HepG2 (cell line): Measurements from ENCODE around the gene SULT1A3. TPM values are rescaled to one million over a fixed set of nuclear protein-coding genes. Genes with fewer than 3 reads are reported as not detected.
A peak's percentile ranks its signal among the peaks of the same experiment; 100 is the strongest.

Experiments
- ATAC-seq: fragments of 200-7000 bp; cut with Tn5 transposase; 3 replicates; pipeline ENCODE4 v1.9.1; 2020; ENCODE audit warnings: mild to moderate bottlenecking, moderate library complexity
- BruUV-seq: library from RNA; stranded (reverse); fragments of 400-500 nt; replicated peaks from 2 replicates; lab custom pipeline; 2021; lab: Mats Ljungman, UMichigan
- CTCF ChIA-PET: fragments of 300-600 bp; formaldehyde crosslinking; extraction: SDS; loops from one replicate; lab custom pipeline; 2021; ENCODE audit warnings: low total read pairs, inconsistent platforms, low intra/inter-chr PET ratio; lab: Yijun Ruan, JAX
- POLR2A ChIA-PET: fragments of 350-600 bp; sonication (Branson Sonifier 250); formaldehyde crosslinking; loops from one replicate; lab custom pipeline; 2020; ENCODE audit warnings: antibody characterized with exemption, inconsistent platforms; lab: Yijun Ruan, JAX
- DNase-seq: peaks from one replicate; pipeline ENCODE4 v3.0.0-alpha.2; 2015; ENCODE audit warnings: low spot score
- FAIRE-seq: peaks from 3 replicates; lab custom pipeline; 2011; peaks lifted over from hg19 to GRCh38; lab: Jason Lieb, UNC
- H2AFZ ChIP-seq: one replicate; pipeline ENCODE4 v1.6.1; 2011; ENCODE audit warnings: low read length, inconsistent platforms
- H3K27ac ChIP-seq: fragments of 300-600 bp; 3 replicates; pipeline ENCODE4 v1.8.0; 2011; ENCODE audit warnings: mixed run types, mild to moderate bottlenecking, mixed read lengths, low read length, inconsistent platforms; ENCODE audit not compliant: insufficient read depth; ENCODE audit errors: extremely low read length
- H3K27me3 ChIP-seq, 2 experiments: fragments of 200-600 bp in 1 of 2; 2 replicates in 1 of 2; 3 replicates in 1 of 2; pipeline versions ENCODE4 v1.6.0 to v1.8.0; 2011; ENCODE audit warnings: low read length in 2 of 2, mild to moderate bottlenecking in 2 of 2, moderate library complexity in 2 of 2, inconsistent platforms in 1 of 2; ENCODE audit not compliant: insufficient read depth in 2 of 2, control insufficient read depth in 1 of 2
- H3K36me3 ChIP-seq, 2 experiments: fragments of 200-600 bp in 1 of 2; replicated peaks in 1 of 2; 2 replicates in 1 of 2; 3 replicates in 1 of 2; pipeline versions ENCODE4 v1.5.1 to v1.8.0; 2011; ENCODE audit warnings: low read length in 2 of 2, inconsistent platforms in 1 of 2; ENCODE audit not compliant: insufficient read depth in 2 of 2, control insufficient read depth in 1 of 2
- H3K4me1 ChIP-seq: 2 replicates; pipeline ENCODE4 v1.5.1; 2012; ENCODE audit warnings: low read length, inconsistent platforms; ENCODE audit not compliant: insufficient read depth
- H3K4me2 ChIP-seq: 2 replicates; pipeline ENCODE4 v1.6.0; 2011; ENCODE audit warnings: low read depth, low read length, inconsistent platforms
- H3K4me3 ChIP-seq, 3 experiments: fragments of 200-600 bp in 1 of 3; sonication (generic), shearing (Covaris generic) in 1 of 3; replicated peaks in 1 of 3; 2 replicates each; pipeline ENCODE4 v1.5.1; 2011 to 2016; ENCODE audit warnings: low read length in 3 of 3, inconsistent platforms in 2 of 3, low read depth in 2 of 3, mild to moderate bottlenecking in 2 of 3, control low read depth in 1 of 3, mixed read lengths in 1 of 3; ENCODE audit not compliant: insufficient read depth in 1 of 3
- H3K79me2 ChIP-seq: one replicate; pipeline ENCODE4 v1.6.1; 2011; ENCODE audit warnings: low read length, inconsistent platforms; ENCODE audit not compliant: insufficient read depth
- H3K9ac ChIP-seq: 2 replicates; pipeline ENCODE4 v1.6.0; 2011; ENCODE audit warnings: mild to moderate bottlenecking, low read depth, low read length, inconsistent platforms; ENCODE audit not compliant: insufficient read depth
- H3K9me3 ChIP-seq: 2 replicates; pipeline ENCODE4 v1.5.1; 2012; ENCODE audit warnings: mild to moderate bottlenecking, low read length
- H4K20me1 ChIP-seq: 2 replicates; pipeline ENCODE4 v1.6.0; 2011; ENCODE audit warnings: inconsistent platforms, mild to moderate bottlenecking, low read length, moderate library complexity; ENCODE audit not compliant: insufficient read depth
- CEBPB ChIP-seq: IDR thresholded peaks from 2 replicates; pipeline ENCODE4 v1.6.1; 2011; ENCODE audit warnings: low read depth, low read length, improper control_type of control experiment, borderline replicate concordance
- DPF2 ChIP-seq: sonication (generic); formaldehyde crosslinking; IDR thresholded peaks from 2 replicates; pipeline ENCODE4 v1.4.0; 2020; ENCODE audit warnings: mild to moderate bottlenecking, low read depth, missing genetic modification reagents, borderline replicate concordance
- EEA1 ChIP-seq: sonication (generic); formaldehyde crosslinking; IDR thresholded peaks from 2 replicates; pipeline ENCODE4 v1.5.1; 2020; ENCODE audit warnings: mild to moderate bottlenecking, missing genetic modification reagents, borderline replicate concordance
- FOXM1 ChIP-seq: sonication (generic); formaldehyde crosslinking; IDR thresholded peaks from 2 replicates; pipeline ENCODE4 v1.5.0; 2020; ENCODE audit warnings: missing genetic modification reagents
- REXO4 ChIP-seq: sonication (generic); formaldehyde crosslinking; IDR thresholded peaks from 2 replicates; pipeline ENCODE4 v1.8.0; 2022; ENCODE audit warnings: missing genetic modification reagents, mild to moderate bottlenecking, borderline replicate concordance
- ZBTB1 ChIP-seq: sonication (generic); formaldehyde crosslinking; IDR thresholded peaks from 2 replicates; pipeline ENCODE4 v1.4.0; 2020; ENCODE audit warnings: missing genetic modification reagents, borderline replicate concordance
- ZC3H13 ChIP-seq: sonication (generic); formaldehyde crosslinking; IDR thresholded peaks from 2 replicates; pipeline ENCODE4 v1.8.1; 2023; ENCODE audit warnings: mild to moderate bottlenecking, missing genetic modification reagents, moderate library complexity
- ZNF460 ChIP-seq: sonication (generic); formaldehyde crosslinking; IDR thresholded peaks from 2 replicates; pipeline ENCODE4 v1.5.1; 2020; ENCODE audit warnings: missing genetic modification reagents, mild to moderate bottlenecking, borderline replicate concordance
- ZNF780A ChIP-seq: sonication (generic); formaldehyde crosslinking; IDR thresholded peaks from 2 replicates; pipeline ENCODE4 v1.8.0; 2022; ENCODE audit warnings: mild to moderate bottlenecking, missing genetic modification reagents, moderate library complexity
- ZNF816 ChIP-seq: sonication (generic); formaldehyde crosslinking; IDR thresholded peaks from 2 replicates; pipeline ENCODE4 v1.8.0; 2022; ENCODE audit warnings: missing genetic modification reagents, mild to moderate bottlenecking, borderline replicate concordance
- WGBS: methylation state at CpG from one replicate; pipeline ENCODE4 v1.1.6; 2017; ENCODE audit warnings: low lambda C conversion rate; 5-methylcytosine and 5-hydroxymethylcytosine counted together
- in situ Hi-C: cut with HindIII; loops from 2 replicates; pipeline ENCODE4 v1.10.0; 2017; ENCODE audit warnings: low pct_unique_long_range_greater_than_20kb; ENCODE audit not compliant: extremely low pct_ligation_motif_present
- intact Hi-C: fragments of 100-400 bp; cut with micrococcal nuclease; formaldehyde crosslinking; loops from one replicate; pipeline ENCODE4 v1.10.0; 2022; ENCODE audit not compliant: unreplicated experiment
- polyA plus RNA-seq, 8 experiments: library from polyadenylated mRNA; depleted of rRNA in 3 of 8; stranded (reverse) in 7 of 8; unstranded in 1 of 8; fragments of >200 nt; fragmentation: Illumina TruSeq in 4 of 8; extraction: Trizol in 4 of 8; gene quantifications; 2 replicates each; pipeline versions ENCODE4 v1.2.1 to v1.2.3, GENCODE V29; 2011 to 2016; ENCODE audit warnings: low read depth in 4 of 8, missing spikeins in 1 of 8, mixed read lengths in 1 of 8; ENCODE audit not compliant: insufficient read depth in 1 of 8
- total RNA-seq, 5 experiments: library from RNA; depleted of rRNA; stranded (reverse); fragments of >200 nt; fragmentation: Illumina TruSeq; extraction: Trizol; gene quantifications; 2 replicates each; pipeline ENCODE4 v1.2.3, GENCODE V29; 2016; ENCODE audit warnings: low read depth in 1 of 5
- TF ChIP-seq, protein P1 (sequence below): sonication (generic); formaldehyde crosslinking; conservative IDR thresholded peaks from 2 replicates; pipeline ENCODE4 v1.4.0; 2020; ENCODE audit warnings: missing genetic modification reagents
- TF ChIP-seq, protein P2 (sequence below): IDR thresholded peaks from 2 replicates; pipeline ENCODE4 v1.6.1; 2016; ENCODE audit warnings: missing compliant biosample characterization, missing genetic modification reagents, borderline replicate concordance
- TF ChIP-seq, protein P3 (sequence below): sonication (generic); formaldehyde crosslinking; IDR thresholded peaks from 2 replicates; pipeline ENCODE4 v1.8.1; 2023; ENCODE audit warnings: mild to moderate bottlenecking, missing genetic modification reagents

The SULT1A3 gene
- total and polyA plus RNA-seq, 2 of the 13 experiments (the other 11 are each of a cell fraction or from before 2014, with no cell fraction given) = 21.0 to 28.3 TPM

DNA sequence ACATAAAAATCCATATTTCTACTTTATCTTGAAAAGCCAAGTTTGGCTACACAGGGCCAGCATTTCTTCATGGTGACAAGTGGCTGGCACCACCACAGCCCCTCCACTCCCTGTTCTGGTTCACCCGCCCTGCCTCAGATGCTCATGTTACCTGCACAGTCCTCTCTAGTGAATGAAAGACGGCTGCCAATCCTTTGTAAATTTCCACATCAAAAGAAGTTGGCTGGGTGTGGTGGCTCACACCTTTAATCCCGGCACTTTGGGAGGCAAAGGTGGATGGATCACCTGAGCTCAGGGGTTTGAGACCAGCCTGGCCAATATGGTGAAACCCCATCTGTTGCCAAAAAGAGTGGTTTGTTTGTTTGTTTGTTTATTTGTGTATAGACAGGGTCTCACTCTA is 35.5 kb upstream of the SULT1A3 start:
- ATAC-seq = no peak
- no TSS peak for BruUV-seq
- in situ Hi-C loops = no loop called here

DNA sequence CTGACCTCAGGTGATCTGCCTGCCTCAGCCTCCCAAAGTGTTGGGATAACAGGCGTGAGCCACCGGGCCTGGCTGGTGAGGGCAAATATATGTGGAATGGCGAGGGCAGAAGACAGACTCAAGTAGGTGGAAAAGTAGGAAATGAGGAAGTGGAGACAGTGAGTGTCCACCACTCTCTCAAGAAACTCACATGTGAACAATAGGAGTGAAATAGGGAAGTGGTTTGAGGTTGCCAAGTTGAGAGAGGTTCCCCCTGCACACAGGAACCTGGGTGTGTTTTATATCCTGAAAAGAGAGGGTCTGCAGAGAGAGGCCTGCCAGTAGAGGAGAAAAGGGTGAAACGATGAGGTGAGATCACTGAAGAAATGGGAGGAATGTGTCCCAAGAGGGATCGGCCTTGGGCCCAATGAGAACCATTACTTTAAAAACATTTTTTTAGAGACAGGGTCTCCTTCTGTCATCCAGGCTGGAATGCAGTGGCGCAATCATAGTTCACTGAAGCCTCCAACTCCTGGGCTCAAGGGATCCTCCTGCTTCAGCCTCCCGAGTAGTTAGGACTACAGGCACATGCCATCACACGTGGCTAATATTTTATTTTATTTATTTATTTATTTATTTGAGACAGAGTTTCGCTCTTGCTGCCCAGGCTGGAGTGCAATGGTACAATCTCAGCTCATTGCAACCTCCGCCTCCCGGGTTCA is 32.7 kb upstream of the SULT1A3 start:
- no peaks in the 10 kb centered on the region for H3K27me3 ChIP-seq
- H3K27ac ChIP-seq = no peak overlapping the region
- no peaks in the 10 kb centered on the region for H3K36me3 ChIP-seq
- DNase-seq = no peak
- H3K4me2 ChIP-seq = no peak overlapping the region
- no peaks in the 10 kb centered on the region for H3K9me3 ChIP-seq
- H3K9ac ChIP-seq = no peak overlapping the region
- in situ Hi-C loops (no loop called here), intact Hi-C loops (no loop called here)
- 53% methylated on average over 11 of the region's 11 CpGs for WGBS
- H4K20me1 ChIP-seq = no peaks in the 10 kb centered on the region
- BruUV-seq = no TSS peak
- no peak for ATAC-seq
- no peak overlapping the region for H2AFZ ChIP-seq
- ChIA-PET CTCF (no interaction called here), POLR2A (no interaction called here)
- H3K79me2 ChIP-seq = no peaks in the 10 kb centered on the region
- no peak overlapping the region for H3K4me3 ChIP-seq
- no peak for FAIRE-seq
- peaks cover 7% of the 10 kb centered on the region for H3K4me1 ChIP-seq
- TF ChIP-seq REXO4 (CRISPR knock-in tag) (no peak), ZNF780A (no peak), ZBTB1 (no peak), EEA1 (no peak), ZC3H13 (CRISPR knock-in tag) (no peak), FOXM1 (no peak), ZNF816 (CRISPR knock-in tag) (no peak), CEBPB (0 out of 2 replicates have a peak, but pooled peaks have one; percentile 34)
- TF ChIP-seq, protein P1, sequence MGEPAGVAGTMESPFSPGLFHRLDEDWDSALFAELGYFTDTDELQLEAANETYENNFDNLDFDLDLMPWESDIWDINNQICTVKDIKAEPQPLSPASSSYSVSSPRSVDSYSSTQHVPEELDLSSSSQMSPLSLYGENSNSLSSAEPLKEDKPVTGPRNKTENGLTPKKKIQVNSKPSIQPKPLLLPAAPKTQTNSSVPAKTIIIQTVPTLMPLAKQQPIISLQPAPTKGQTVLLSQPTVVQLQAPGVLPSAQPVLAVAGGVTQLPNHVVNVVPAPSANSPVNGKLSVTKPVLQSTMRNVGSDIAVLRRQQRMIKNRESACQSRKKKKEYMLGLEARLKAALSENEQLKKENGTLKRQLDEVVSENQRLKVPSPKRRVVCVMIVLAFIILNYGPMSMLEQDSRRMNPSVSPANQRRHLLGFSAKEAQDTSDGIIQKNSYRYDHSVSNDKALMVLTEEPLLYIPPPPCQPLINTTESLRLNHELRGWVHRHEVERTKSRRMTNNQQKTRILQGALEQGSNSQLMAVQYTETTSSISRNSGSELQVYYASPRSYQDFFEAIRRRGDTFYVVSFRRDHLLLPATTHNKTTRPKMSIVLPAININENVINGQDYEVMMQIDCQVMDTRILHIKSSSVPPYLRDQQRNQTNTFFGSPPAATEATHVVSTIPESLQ (CRISPR knock-in tag) = no peak
- TF ChIP-seq, protein P2, sequence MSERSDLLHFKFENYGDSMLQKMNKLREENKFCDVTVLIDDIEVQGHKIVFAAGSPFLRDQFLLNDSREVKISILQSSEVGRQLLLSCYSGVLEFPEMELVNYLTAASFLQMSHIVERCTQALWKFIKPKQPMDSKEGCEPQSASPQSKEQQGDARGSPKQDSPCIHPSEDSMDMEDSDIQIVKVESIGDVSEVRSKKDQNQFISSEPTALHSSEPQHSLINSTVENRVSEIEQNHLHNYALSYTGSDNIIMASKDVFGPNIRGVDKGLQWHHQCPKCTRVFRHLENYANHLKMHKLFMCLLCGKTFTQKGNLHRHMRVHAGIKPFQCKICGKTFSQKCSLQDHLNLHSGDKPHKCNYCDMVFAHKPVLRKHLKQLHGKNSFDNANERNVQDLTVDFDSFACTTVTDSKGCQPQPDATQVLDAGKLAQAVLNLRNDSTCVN (CRISPR knock-in tag) = no peak

More for the DNA sequence above, 35.5 kb upstream of the SULT1A3 start:
- no peaks in the 10 kb centered on the region for H3K27me3 ChIP-seq
- CTCF ChIA-PET = no interaction called here
- H4K20me1 ChIP-seq = no peaks in the 10 kb centered on the region
- no peaks in the 10 kb centered on the region for H3K36me3 ChIP-seq
- H3K9ac ChIP-seq = no peak overlapping the region
- no peaks in the 10 kb centered on the region for H3K79me2 ChIP-seq
- H3K4me1 ChIP-seq = peaks cover 16% of the 10 kb centered on the region
- 27% methylated on average over 3 of the region's 3 CpGs for WGBS
- H3K4me2 ChIP-seq = no peak overlapping the region
- no peak for DNase-seq
- no peaks in the 10 kb centered on the region for H3K9me3 ChIP-seq
- H3K4me3 ChIP-seq = no peak overlapping the region
- no peak overlapping the region for H3K27ac ChIP-seq
- TF ChIP-seq, protein P3, sequence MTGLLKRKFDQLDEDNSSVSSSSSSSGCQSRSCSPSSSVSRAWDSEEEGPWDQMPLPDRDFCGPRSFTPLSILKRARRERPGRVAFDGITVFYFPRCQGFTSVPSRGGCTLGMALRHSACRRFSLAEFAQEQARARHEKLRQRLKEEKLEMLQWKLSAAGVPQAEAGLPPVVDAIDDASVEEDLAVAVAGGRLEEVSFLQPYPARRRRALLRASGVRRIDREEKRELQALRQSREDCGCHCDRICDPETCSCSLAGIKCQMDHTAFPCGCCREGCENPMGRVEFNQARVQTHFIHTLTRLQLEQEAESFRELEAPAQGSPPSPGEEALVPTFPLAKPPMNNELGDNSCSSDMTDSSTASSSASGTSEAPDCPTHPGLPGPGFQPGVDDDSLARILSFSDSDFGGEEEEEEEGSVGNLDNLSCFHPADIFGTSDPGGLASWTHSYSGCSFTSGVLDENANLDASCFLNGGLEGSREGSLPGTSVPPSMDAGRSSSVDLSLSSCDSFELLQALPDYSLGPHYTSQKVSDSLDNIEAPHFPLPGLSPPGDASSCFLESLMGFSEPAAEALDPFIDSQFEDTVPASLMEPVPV = no peak
- TF ChIP-seq DPF2 (CRISPR knock-in tag) (no peak), ZNF460 (peak; percentile 57)
- POLR2A ChIA-PET = no interaction called here
- intact Hi-C loops = no loop called here
- FAIRE-seq = no peak
- no peak overlapping the region for H2AFZ ChIP-seq
